Globus pallidus (tissue), 1 donor: Measurements from ENCODE around the gene ACO2.
"Not testable (repeated sequence)": the region's sequence is repeated elsewhere in the genome, so short reads cannot be mapped to it uniquely, and the experiment has no call there.

Source experiments
- DNase-seq: peaks from one replicate; pipeline ENCODE4 v3.0.0-alpha.2; 2015; ENCODE audit warnings: low spot score

ACO2 gene

DNA sequence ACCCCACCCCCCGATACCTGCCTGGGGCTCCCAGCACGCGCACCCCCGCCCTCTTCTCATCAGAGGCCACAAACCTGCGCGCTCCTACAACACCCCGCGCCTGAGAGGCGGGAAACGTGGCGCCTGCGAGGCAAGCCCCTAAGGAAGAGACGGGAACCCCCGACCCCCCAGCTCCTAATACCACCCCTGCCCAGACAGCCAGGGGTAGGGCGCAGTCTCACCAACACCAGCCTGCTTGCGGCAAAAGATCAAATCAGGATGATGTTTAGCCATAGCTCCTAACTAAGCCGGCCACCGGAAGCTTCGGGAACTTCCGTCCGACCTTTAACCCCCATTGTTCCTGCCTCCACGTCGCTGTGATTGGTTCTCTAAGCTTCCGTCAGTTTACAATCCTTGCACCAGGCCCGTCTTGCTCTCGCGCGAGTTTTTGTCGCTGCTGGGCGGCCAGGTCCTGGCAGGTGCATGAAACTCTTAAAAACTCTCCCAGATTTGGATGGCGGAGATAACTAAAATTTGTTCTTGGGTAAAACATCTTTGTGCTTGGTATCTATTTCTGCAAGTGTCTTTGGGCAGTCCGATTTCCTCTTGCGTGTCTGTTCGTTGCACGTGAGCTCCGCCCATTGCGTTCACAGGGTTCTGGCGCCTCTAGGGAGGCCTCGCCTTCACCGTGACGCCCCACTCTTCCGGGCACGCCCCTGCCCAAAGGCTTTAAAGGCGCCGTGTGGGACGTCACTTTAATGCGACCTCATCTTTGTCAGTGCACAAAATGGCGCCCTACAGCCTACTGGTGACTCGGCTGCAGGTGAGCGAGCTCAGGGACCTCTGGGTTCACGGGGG, at the start of gene ACO2, which contains the start of gene PHF5A:
ACO2 (plus strand) TSS at position 737 of the 837 bp plus-strand sequence; CDS start at position 767, 30 bp downstream.
PHF5A (minus strand) TSS at position 312 of the 837 bp plus-strand sequence; CDS start at position 273, 39 bp downstream.
- DNase-seq: peak; percentile 98

DNA sequence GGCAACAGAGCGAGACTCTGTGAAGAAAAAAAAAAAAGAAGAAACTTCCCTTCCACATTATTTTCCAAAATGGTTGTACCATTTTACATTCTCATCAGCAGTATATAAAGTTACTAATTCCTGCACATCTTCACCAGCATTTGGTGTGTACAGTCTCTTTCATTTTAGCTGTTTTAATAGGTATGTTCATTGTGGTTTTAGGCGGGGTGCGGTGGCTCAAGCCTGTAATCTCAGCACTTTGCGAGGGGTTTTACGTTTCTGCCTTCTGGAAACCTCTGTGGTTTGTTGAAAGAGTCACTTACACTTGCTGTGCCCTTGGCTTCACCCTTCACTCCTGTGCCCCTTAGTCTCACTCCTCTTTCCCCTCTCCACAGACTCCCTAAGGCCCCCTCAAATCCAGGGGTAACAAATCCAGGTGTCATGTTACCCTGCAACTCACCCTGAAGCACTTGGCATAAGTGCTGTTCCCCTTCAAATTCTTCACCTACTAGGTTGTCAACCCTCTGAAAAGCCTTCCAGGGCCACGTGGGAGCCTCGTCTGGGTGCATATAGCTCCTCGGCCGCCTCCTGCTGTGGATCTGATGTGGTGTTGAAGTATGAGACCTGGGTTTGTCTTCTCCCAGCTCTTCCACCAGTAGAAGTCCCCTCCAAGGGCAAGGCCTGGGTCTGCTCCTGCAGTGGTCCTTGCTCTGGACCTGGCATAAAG, 43.1 kb upstream of the ACO2 start:
- no peak for DNase-seq

DNA sequence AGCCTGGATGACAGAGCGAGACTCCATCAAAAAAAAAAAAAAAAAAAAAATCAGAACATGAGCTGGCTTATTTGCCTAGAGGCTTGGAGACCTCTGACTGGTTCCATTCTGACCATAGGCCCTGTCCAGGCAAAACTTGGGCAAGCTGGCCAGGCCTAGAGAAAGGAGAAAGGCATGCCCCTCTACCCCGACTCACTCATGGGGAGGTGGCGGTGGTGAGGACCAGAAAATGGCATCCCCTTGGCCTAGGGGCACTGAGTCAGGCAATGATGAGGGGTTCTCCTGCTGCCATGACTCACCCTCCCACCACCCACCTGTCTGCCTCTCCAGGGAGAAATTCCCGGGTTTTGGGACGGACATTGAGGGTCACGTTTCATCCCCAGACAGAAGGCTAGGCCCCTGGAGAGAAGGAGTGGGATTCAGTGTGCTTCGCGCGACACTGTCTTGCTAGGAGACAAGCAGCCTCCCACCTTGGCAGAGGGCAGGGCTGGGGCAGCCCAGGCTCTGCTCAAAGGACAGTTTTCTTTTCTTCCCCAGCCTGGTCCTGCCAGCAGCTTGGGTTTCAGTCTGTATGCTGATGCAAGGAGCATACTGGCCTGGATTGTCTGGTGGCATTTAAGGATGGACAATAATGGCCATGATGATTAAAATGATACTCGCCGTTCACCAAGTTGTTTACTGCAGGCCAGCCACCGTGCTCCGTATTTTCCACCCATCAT, 39.5 kb upstream of the ACO2 start:
- no peak for DNase-seq

DNA sequence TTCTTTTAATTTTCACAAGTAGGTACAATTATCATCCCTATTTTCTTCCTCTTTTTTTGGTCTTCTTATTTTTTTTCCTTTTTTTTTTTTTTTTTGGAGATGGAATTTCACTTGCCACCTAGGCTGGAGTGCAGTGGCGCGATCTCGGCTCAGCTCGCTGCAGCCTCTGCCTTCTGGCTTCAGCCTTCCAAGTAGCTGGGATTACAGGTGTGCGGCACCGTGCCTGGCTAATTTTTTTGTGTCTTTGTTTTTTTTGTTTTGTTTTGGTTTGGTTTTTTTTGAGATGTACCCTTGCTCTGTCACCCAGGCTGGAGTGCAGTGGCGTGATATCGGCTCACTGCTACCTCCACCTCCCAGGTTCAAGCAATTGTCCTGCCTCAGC, 39.0 kb upstream of the ACO2 start:
- DNase-seq: no peak

DNA sequence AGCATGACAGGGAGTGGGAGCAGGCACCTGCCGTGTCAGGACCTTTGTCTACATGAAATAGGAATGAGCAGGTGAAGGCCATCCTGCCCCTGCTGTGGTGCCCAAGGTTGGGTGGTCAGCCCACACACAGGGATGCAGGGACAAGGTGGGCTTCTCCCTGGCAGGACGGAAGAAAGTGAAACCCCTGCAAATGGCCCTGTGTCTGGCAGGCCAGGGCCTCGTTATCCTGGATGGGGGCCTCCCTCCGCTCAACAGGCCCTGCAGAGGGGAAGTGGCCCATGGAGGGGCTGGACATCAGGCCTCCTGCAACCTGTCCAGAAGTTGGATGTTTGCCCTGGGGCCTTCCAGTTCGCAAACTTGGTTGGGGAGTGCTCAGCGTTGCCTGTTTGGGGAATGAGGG, 37.3 kb upstream of the ACO2 start:
- no peak for DNase-seq

DNA sequence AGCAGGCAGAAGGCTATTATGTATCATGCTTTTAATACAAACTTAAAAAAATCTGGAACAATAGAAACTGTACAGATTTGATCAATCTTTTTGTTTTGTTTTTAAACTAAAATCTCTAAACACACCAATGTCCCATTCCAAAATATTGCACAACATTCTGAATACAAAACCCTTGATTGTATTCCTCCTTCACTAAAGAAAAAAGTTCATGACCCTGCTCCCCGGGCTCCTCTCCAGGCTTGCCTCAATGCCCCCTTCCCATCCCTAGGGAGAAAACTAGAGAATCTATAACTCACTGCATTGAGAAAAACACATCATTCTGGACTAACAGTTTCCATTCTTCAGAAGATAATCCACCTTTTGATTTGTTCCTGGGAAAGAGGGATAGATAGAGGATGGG, 35.4 kb upstream of the ACO2 start:
- DNase-seq: not testable (repeated sequence)

DNA sequence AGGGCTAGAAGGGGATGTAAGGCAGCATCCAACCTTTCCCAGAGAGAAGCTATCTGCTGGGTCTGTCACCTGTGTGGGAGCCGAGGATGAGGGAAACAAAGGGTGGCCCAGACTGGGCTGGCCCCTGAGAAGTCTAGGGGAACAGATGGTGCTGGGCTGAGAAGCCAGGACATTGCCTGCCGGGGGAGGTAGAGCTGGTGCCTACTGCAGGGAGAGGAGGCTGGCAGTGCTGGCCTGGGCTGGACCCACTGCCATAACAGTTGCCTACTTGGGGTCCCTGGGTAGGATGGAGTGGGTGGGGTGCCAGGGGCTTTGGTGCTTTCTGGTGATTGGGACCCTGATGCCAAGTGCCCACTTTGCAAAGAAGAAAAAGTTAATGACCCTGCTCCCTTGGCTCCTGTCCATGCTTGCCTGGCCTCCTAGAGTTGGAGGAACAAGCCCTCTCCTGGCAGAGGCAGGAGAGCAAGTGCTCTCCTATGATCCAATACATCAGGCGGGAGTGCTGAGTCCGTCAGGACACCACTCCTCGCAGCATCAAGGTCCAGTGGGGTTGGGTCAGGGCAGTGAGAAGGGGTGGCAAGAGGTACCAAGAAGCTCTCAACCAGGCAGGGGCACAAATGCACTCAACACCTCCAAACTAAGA, 34.4 kb upstream of the ACO2 start:
- not testable (repeated sequence) for DNase-seq

DNA sequence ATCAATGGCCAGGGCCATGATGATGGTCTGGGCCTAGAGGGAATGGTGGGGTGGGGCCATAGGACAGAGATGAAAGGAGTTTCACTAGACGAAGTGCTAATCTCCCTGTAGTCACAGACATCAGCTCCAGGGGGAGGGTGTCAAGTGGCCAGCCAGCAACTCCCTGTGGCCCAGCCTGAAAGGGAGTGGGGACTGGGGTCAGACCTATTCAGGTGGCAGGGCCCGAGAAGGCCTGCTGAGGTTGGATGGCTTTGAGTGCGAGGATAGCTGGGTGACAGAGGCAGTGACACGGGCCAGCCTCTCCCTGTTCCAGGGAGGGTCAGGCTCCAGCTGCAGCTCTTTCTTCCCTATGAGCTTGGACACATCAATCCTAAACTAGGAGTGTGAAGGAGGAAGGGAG, 33.4 kb upstream of the ACO2 start:
- DNase-seq: no peak

DNA sequence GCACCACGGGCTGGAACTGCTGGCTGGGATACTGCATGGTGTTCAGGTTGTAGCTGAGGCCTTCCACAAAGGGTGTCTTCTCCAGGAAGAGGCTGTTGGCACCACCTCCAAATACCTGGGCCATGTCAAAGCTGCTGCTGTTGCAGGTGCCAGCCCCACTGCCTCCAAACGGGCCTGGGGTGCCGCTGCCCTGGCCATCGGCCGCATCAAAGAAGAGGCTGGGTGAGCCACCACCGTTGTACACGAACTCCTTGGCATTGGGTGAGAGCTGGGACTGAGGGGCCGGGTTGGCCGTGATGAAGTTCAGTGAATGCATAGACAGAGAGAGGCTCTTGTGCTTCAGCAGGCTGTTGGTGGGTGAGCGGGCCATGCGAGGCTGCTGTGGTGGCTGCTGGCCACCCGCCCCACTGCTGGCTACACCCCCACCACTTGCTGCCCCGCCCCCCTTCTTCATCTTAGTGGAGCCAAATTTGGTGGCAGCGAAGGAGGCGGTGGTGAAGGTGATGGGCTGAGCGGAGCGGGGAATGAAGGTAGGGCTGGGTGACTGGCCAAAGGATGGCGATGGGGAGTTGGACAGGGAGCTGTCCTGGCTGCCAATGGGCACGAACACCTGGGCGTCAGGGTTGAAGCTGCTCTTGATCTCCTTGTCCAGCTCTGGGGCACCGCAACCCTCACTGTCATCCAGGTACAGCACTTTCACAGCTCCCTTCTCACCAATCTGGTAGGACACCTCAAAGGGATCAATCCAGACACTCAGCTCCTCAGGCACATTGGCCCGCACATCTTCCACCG, 32.4 kb upstream of the ACO2 start:
- DNase-seq: no peak

DNA sequence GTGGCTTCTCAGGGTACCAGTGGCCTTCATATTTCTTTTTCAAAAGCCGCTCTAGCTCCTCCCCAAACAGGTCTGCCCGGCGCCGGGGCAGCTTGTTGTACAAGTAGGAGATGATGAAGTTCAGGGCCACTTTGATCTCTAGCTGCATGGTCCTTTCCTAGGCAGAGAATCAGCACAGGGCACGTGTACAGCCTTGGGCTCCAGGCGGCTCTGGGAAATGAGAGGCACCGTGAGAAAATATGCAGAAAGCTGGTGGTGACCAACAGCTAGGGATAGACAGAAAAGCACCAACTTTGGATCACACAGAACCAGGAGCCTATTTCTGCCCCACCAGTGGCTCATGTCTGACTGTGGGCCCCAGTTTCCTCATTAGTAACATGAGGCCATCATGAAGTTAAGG, 31.7 kb upstream of the ACO2 start:
- no peak for DNase-seq

DNA sequence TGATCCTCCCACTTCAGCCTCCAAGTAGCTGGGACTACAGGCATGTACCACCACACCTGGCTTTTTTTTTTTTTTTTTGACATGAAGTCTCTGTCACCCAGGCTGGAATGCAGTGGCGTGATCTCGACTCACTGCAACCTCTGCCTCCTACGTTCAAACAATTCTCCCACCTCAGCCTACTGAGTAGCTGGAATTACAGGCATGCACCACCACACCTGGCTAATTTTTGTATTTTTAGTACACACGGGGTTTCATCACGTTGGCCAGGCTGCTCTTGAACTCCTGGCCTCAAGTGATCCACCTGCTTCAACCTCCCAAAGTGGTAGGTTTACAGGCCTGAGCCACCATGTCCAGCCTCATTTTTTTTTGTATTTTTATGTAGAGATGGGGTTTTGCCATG, 28.4 kb upstream of the ACO2 start:
- DNase-seq: not testable (repeated sequence)

DNA sequence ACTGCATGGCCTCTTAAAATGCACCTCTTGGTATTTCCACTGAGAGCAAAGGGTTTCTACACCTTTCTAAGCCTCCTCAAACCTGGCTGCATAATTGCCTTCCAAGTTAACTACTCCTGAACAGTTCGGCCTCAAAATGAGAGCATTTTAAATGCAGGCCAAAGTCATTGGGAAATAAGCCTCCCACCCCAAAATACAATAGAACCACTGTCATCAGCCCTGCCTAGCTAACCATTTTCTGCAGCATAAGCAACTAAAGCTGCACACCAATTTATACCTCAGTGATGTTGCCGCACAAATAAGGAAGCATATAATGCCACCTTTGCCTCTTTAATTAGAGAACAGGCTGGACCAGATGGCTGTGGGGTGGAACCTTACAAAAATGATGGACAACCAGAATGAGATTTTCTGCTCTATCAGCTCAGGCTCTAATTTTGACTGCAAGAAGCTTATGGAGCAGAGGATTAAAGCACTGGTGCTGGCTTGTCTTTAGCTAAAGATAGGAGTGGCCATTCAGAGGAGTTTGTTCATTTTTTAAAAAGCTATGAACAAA, 26.6 kb upstream of the ACO2 start:
- DNase-seq: peak; percentile 61

DNA sequence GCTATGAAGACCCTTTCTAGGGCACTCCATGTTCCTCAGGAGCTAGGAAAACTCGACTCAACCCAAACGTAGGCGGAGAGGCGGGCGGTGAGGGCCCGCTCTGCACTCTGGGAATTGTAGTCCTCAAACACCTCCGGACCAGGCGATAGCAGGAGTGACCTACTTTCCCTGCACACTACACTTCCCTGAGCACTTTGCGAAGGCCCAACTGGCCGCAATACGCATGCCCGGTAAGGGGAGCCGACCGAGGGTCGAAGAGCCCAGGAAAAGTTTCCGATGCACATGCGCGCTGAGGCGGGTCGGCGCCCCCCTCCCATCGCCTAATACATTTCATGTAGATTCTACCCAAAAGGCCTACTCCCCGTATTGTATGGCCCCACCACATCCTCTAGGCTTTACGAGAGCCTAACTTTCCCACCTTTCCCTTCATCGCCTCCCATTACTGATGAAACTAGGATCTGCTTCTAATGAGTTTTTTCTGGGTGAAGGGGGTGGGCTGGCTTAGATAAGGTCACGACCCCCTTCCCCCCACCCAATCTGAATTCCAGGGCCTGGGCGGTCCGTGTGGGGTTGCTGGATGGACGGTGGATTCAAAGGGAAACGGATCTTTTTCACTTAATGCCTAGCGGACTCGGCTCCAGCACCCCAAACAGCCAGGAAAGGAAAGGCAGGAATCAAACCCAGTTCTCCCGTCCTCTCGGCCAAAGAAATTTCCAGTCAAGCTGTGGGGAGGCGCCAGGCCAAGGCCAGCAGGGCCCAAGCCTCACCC, 24.4 kb upstream of the ACO2 start:
- peak; percentile 87 for DNase-seq

DNA sequence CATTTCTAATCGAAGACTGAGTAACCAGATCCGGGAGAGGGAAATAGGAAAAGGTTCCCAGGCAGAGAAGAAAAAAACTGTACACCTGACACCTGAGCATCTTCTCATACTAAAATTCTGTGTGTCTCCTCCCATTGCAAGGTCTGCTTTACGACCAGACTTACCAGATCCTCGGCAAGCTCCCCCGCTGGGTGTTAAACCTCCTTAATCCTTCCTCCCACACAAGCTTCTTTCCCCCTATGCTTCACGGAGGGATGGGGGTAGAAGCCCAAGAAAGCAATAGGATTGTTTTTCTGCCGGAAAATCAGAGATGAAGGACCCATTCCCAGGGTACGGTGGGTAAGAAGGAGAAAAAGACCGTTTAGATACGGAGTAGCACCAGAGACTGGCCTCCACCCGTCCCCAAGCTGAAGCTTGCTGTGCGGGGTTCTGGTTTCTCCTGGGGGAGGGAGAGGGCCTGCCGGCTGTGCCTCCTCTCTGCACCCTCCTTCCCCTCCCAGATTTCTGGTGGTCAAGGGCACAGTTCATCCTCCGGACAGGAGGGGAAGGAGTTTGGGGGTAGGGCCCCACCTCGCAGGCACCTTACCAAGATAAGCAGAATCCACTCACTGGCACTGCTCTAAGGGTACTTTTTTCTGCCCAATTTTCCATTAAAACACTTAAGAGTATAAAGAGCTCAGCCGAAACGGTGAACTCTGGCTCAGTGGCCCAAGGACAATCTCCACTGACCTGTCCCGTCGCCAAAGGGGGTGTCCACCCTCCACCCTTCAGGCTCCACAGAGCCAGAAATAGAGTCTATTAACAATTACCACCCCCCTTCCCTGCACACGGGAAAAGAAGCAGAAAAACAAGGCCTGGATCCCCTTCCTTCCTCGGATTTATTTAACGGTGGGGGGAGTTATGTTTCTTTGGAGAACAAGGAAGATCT, 23.5 kb upstream of the ACO2 start:
- no peak for DNase-seq

DNA sequence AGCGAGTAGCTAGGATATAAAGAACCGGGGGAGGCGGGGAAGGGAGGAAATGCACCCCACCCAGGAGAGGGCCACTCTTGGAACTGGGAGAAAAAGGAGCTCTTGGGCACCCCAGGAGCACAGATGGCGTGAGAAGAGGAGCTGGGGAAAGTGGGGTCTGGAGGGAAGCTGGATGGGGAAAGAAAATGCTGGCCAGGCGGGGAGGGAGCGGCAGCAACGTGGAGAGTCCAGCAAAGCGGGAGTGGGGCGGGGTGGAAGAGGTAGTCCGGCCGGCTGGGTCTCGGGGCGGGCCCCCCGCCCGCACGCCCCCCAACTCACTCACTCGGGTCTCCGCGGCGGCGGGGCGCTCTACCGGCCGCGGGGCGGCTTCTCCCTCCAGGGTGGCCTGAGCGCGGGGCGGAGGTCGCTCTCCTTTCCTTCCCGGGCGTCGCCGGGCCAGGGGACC, 22.8 kb upstream of the ACO2 start:
- no peak for DNase-seq

DNA sequence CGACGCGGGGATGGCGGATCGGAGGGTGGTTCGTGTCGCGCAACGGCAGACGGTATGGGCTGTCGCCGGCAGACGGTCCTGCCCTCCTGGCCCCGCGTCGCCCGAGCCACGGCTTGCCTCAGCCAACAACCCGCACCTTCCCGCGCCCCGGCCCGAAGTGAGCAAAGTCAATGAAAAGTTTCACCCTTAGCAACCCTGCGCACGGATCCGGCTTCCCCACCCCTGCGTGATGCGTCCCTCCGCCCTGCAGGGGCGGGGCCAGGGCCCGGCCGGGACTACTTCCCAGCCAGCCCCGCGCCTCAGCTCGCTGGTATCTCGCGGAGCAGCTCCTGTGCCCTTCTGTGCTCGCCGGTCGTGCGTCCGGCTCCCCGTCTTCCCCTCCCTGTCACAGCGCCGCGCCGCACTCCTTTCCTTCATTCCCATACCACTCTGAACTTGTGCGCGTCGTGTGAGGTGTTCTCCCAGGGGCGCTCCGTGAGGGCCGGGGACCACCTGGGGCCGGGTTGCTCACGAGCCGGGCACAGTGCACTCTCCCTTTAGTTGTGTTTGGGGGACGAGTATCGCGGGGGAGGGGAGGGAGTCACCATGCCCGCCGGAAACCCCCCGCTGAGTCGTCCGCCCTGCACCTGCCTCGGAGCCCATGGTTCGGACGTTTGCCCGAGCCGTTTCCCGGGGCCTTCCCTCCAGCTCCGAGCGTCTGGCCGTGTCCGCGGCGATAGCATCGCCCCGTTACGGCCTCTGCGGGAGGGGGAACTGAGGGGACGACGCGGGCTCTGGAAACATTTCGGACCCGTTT, 22.1 kb upstream of the ACO2 start, which contains the start of gene TOB2:
TOB2 (minus strand) TSS at position 163 of the 796 bp plus-strand sequence. CDS start 9,456 bp downstream, outside the sequence.
- DNase-seq: peak; percentile 96

DNA sequence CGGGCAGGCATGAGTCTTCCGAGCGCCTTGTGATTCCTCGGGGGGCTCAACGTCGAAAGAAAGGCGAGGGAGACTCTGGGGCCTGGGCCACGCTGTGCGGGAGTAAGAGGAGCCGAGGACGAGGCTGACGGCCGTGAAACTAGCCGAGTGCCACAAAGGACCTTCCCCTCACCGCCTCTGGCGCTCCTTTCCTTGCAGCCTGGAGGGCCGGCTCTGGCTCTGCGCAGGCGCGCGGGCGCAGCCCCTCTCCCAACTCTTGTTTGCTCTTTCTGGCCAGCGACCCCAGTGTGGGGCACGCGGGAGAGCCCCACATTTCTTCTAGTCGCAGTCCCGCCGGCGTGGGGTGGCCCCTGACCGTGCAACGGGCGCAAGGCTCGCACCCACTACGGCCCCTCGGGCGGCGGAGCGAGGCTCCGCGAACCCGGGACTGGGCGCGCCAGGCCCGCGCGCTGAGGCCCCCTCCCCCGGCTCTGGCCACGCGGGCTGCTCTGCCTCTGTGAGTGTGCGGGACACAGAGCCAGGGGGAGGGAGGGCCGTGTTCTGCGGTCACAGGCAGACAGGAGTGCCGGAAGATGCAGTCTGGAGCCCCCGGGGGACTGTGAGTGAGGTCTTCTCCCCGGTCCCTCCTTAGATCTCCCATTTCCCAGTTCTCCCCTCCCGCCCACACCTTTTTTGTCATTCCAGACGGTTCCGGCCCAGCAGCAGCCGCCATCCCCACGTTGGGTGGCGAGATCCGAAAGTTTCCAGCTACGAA, 21.3 kb upstream of the ACO2 start:
- peak; percentile 78 for DNase-seq
